ENCODE results near the gene SNTG2.

The SNTG2 gene

GRCh38 chr2:987789-988188 lies 37.1 kb downstream of the SNTG2 start:
- DNase-seq (ENCODE audit: low read depth in 3 of 3, low spot score in 1 of 3), result no peak

- DNase-seq (ENCODE audit: low read depth in 3 of 3, low spot score in 1 of 3), result no peak
These were observed 39.3 kb downstream of the SNTG2 start for GRCh38 chr2:989781-990467.

GRCh38 chr2:990970-991369 lies 40.3 kb downstream of the SNTG2 start:
- no peak for DNase-seq (ENCODE audit: low read depth in 3 of 3, low spot score in 1 of 3)

GRCh38 chr2:1002350-1002749 lies 51.7 kb downstream of the SNTG2 start:
- DNase-seq (ENCODE audit: low read depth in 3 of 3, low spot score in 1 of 3), result no peak

GRCh38 chr2:1004398-1004797 lies 53.7 kb downstream of the SNTG2 start:
- no peak for DNase-seq (ENCODE audit: low read depth in 3 of 3, low spot score in 1 of 3)

- DNase-seq (ENCODE audit: low read depth in 3 of 3, low spot score in 1 of 3), result no peak
These were observed 59.8 kb downstream of the SNTG2 start for GRCh38 chr2:1010415-1010930.

GRCh38 chr2:1011006-1011405 lies 60.4 kb downstream of the SNTG2 start:
- DNase-seq (ENCODE audit: low read depth in 3 of 3, low spot score in 1 of 3), result no peak

- no peak for DNase-seq (ENCODE audit: low read depth in 3 of 3, low spot score in 1 of 3)
These were observed 61.3 kb downstream of the SNTG2 start for GRCh38 chr2:1011985-1012384.

GRCh38 chr2:1014802-1015201 lies 64.2 kb downstream of the SNTG2 start:
- DNase-seq (ENCODE audit: low read depth in 3 of 3, low spot score in 1 of 3), result no peak

- no peak for DNase-seq (ENCODE audit: low read depth in 3 of 3, low spot score in 1 of 3)
These were observed 65.9 kb downstream of the SNTG2 start for GRCh38 chr2:1016500-1016899.

- DNase-seq (ENCODE audit: low read depth in 3 of 3, low spot score in 1 of 3), result no peak
These were observed 67.2 kb downstream of the SNTG2 start for GRCh38 chr2:1017827-1018226.

- DNase-seq (ENCODE audit: low read depth in 3 of 3, low spot score in 1 of 3), result no peak
These were observed 69.6 kb downstream of the SNTG2 start for GRCh38 chr2:1020206-1020605.

- DNase-seq (ENCODE audit: low read depth in 3 of 3, low spot score in 1 of 3), result no peak
These were observed 71.5 kb downstream of the SNTG2 start for GRCh38 chr2:1022178-1022577.

GRCh38 chr2:1024981-1025380 lies 74.3 kb downstream of the SNTG2 start:
- no peak for DNase-seq (ENCODE audit: low read depth in 3 of 3, low spot score in 1 of 3)

- DNase-seq (ENCODE audit: low read depth in 3 of 3, low spot score in 1 of 3), result no peak
These were observed 75.5 kb downstream of the SNTG2 start for GRCh38 chr2:1026141-1026540.

GRCh38 chr2:1028831-1029230 lies 78.2 kb downstream of the SNTG2 start:
- no peak for DNase-seq (ENCODE audit: low read depth in 3 of 3, low spot score in 1 of 3)

GRCh38 chr2:1032030-1032429 lies 81.4 kb downstream of the SNTG2 start:
- no peak for DNase-seq (ENCODE audit: low read depth in 3 of 3, low spot score in 1 of 3)

- no peak for DNase-seq (ENCODE audit: low read depth in 3 of 3, low spot score in 1 of 3)
These were observed 82.4 kb downstream of the SNTG2 start for GRCh38 chr2:1033069-1033468.

GRCh38 chr2:1037066-1037465 lies 86.4 kb downstream of the SNTG2 start:
- DNase-seq (ENCODE audit: low read depth in 3 of 3, low spot score in 1 of 3), result no peak

- DNase-seq (ENCODE audit: low read depth in 3 of 3, low spot score in 1 of 3), result no peak
These were observed 88.9 kb downstream of the SNTG2 start for GRCh38 chr2:1039549-1039948.

GRCh38 chr2:1041012-1041805 lies 90.6 kb downstream of the SNTG2 start:
- DNase-seq (ENCODE audit: low read depth in 3 of 3, low spot score in 1 of 3), result no peak

GRCh38 chr2:1045109-1045508 lies 94.5 kb downstream of the SNTG2 start:
- DNase-seq (ENCODE audit: low read depth in 3 of 3, low spot score in 1 of 3), result no peak

- DNase-seq (ENCODE audit: low read depth in 3 of 3, low spot score in 1 of 3), result no peak
These were observed 95.4 kb downstream of the SNTG2 start for GRCh38 chr2:1046067-1046466.

Measured in stimulated activated CD4-positive, alpha-beta T cell treated with anti-CD3 and anti-CD28 coated beads, TNF-alpha, amount 100 ng/mL, for 1 hour (primary cell).